MM.1S (cell line): ENCODE data around the gene SNTG2.

Experiments
- DNase-seq: peaks from one replicate; pipeline ENCODE4 v3.0.0-alpha.2; 2015
- H2AFZ ChIP-seq: fragments of 300-600 bp; sonication (generic); 2 replicates; pipeline ENCODE4 v1.6.0; 2016; ENCODE audit warnings: antibody characterized with exemption, low read length
- H3F3A ChIP-seq: fragments of 300-600 bp; sonication (generic); 2 replicates; pipeline ENCODE4 v1.6.1; 2016; ENCODE audit warnings: mild to moderate bottlenecking, antibody characterized with exemption, low read length, moderate library complexity, mixed read lengths; ENCODE audit not compliant: insufficient read depth
- H3K27ac ChIP-seq: fragments of 300-600 bp; sonication (generic); 2 replicates; pipeline ENCODE4 v1.5.1; 2016; ENCODE audit warnings: mild to moderate bottlenecking, low read length
- H3K27me3 ChIP-seq: fragments of 300-600 bp; sonication (generic); replicated peaks from 2 replicates; pipeline ENCODE4 v1.6.0; 2016; ENCODE audit warnings: low read length; ENCODE audit not compliant: insufficient read depth
- H3K36me3 ChIP-seq: fragments of 300-600 bp; sonication (generic); replicated peaks from 2 replicates; pipeline ENCODE4 v1.6.1; 2016; ENCODE audit warnings: mild to moderate bottlenecking, low read length, mixed read lengths; ENCODE audit not compliant: insufficient read depth
- H3K4me1 ChIP-seq: fragments of 300-600 bp; sonication (generic); 2 replicates; pipeline ENCODE4 v1.6.1; 2016; ENCODE audit warnings: low read length, mixed read lengths
- H3K4me2 ChIP-seq: fragments of 300-600 bp; sonication (generic); 2 replicates; pipeline ENCODE4 v1.6.0; 2016; ENCODE audit warnings: low read depth, low read length
- H3K4me3 ChIP-seq: fragments of 300-600 bp; sonication (generic); 2 replicates; pipeline ENCODE4 v1.5.1; 2016; ENCODE audit warnings: low read length, mixed read lengths
- H3K79me2 ChIP-seq: fragments of 300-600 bp; sonication (generic); 2 replicates; pipeline ENCODE4 v1.6.1; 2016; ENCODE audit warnings: mixed run types, low read length, mixed read lengths
- H3K9ac ChIP-seq: fragments of 300-600 bp; sonication (generic); 2 replicates; pipeline ENCODE4 v1.6.1; 2016; ENCODE audit warnings: low read length, mixed read lengths
- H3K9me2 ChIP-seq: fragments of 300-600 bp; sonication (generic); replicated peaks from 2 replicates; pipeline ENCODE4 v1.6.1; 2016; ENCODE audit warnings: mild to moderate bottlenecking, low read length, mixed read lengths; ENCODE audit not compliant: insufficient read depth
- H3K9me3 ChIP-seq: fragments of 300-600 bp; sonication (generic); replicated peaks from 2 replicates; pipeline ENCODE4 v1.6.1; 2016; ENCODE audit warnings: mild to moderate bottlenecking, low read length, mixed read lengths; ENCODE audit not compliant: insufficient read depth
- H4K20me1 ChIP-seq: fragments of 300-600 bp; sonication (generic); 2 replicates; pipeline ENCODE4 v1.6.1; 2016; ENCODE audit warnings: mild to moderate bottlenecking, low read length, moderate library complexity, mixed read lengths; ENCODE audit not compliant: insufficient read depth
- EZH2 ChIP-seq: fragments of 300-600 bp; sonication (generic); optimal IDR thresholded peaks from 2 replicates; pipeline ENCODE3; 2017; ENCODE audit warnings: low read depth, mild to moderate bottlenecking, antibody characterized with exemption, low read length, mixed read lengths
- EZH2phosphoT487 ChIP-seq: fragments of 300-600 bp; sonication (generic); IDR thresholded peaks from 2 replicates; pipeline ENCODE4 v1.6.1; 2018; ENCODE audit warnings: antibody characterized with exemption, low read length
- TF ChIP-seq, protein P1 (sequence below): fragments of 300-600 bp; sonication (generic); IDR thresholded peaks from 2 replicates; pipeline ENCODE4 v1.5.1; 2016; ENCODE audit warnings: antibody characterized with exemption, low read length, mixed read lengths

The SNTG2 gene

GRCh38 chr2:1283871-1284270, 333.2 kb downstream of the SNTG2 start:
- Histone ChIP-seq H3K9ac (no peak overlapping the region), H3F3A (no peaks in the 10 kb centered on the region), H3K9me2 (no peaks in the 10 kb centered on the region), H2AFZ (no peak overlapping the region), H3K36me3 (no peaks in the 10 kb centered on the region), H3K4me1 (no peaks in the 10 kb centered on the region), H4K20me1 (no peaks in the 10 kb centered on the region), H3K4me3 (no peak overlapping the region), H3K27ac (no peak overlapping the region), H3K27me3 (no peaks in the 10 kb centered on the region), H3K4me2 (no peak overlapping the region), H3K9me3 (no peaks in the 10 kb centered on the region), H3K79me2 (no peaks in the 10 kb centered on the region)
- DNase-seq = no peak
- TF ChIP-seq EZH2 (no peak), EZH2phosphoT487 (no peak)
- TF ChIP-seq, protein P1, sequence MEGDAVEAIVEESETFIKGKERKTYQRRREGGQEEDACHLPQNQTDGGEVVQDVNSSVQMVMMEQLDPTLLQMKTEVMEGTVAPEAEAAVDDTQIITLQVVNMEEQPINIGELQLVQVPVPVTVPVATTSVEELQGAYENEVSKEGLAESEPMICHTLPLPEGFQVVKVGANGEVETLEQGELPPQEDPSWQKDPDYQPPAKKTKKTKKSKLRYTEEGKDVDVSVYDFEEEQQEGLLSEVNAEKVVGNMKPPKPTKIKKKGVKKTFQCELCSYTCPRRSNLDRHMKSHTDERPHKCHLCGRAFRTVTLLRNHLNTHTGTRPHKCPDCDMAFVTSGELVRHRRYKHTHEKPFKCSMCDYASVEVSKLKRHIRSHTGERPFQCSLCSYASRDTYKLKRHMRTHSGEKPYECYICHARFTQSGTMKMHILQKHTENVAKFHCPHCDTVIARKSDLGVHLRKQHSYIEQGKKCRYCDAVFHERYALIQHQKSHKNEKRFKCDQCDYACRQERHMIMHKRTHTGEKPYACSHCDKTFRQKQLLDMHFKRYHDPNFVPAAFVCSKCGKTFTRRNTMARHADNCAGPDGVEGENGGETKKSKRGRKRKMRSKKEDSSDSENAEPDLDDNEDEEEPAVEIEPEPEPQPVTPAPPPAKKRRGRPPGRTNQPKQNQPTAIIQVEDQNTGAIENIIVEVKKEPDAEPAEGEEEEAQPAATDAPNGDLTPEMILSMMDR = no peak

GRCh38 chr2:1286929-1287328, 336.3 kb downstream of the SNTG2 start:
- Histone ChIP-seq H3K9ac (no peak overlapping the region), H4K20me1 (no peaks in the 10 kb centered on the region), H3K27me3 (no peaks in the 10 kb centered on the region), H3K79me2 (no peaks in the 10 kb centered on the region), H3K4me3 (no peak overlapping the region), H3K4me2 (no peak overlapping the region), H3K36me3 (no peaks in the 10 kb centered on the region), H3K27ac (no peak overlapping the region), H3K9me3 (no peaks in the 10 kb centered on the region), H3K9me2 (no peaks in the 10 kb centered on the region), H2AFZ (no peak overlapping the region), H3F3A (no peaks in the 10 kb centered on the region), H3K4me1 (no peaks in the 10 kb centered on the region)
- no peak for DNase-seq
- TF ChIP-seq EZH2phosphoT487 (no peak), EZH2 (no peak)
- TF ChIP-seq, protein P1 = no peak

- no peaks in the 10 kb centered on the region for H4K20me1 ChIP-seq
- H3K9ac ChIP-seq = no peak overlapping the region
- no peaks in the 10 kb centered on the region for H3K27me3 ChIP-seq
- no peak overlapping the region for H3K4me3 ChIP-seq
- H3K4me2 ChIP-seq = no peak overlapping the region
- H3K4me1 ChIP-seq = no peaks in the 10 kb centered on the region
- H3K9me2 ChIP-seq = no peaks in the 10 kb centered on the region
- DNase-seq = no peak
- H3K79me2 ChIP-seq = no peaks in the 10 kb centered on the region
- no peaks in the 10 kb centered on the region for H3K36me3 ChIP-seq
- no peak overlapping the region for H2AFZ ChIP-seq
- no peaks in the 10 kb centered on the region for H3K9me3 ChIP-seq
- H3K27ac ChIP-seq = no peak overlapping the region
- TF ChIP-seq, protein P1 = no peak
- TF ChIP-seq EZH2 = no peak
- TF ChIP-seq EZH2phosphoT487 = no peak
- H3F3A ChIP-seq = no peaks in the 10 kb centered on the region
Measured at GRCh38 chr2:1287427-1287826, 336.8 kb downstream of the SNTG2 start.
